Ovary (tissue), 3 donors: ENCODE measurements around the gene SOCS1.

Source experiments
- EP300 ChIP-seq: sonication (generic); formaldehyde crosslinking; IDR thresholded peaks from one replicate; pipeline ENCODE4 v1.6.1; 2017; ENCODE audit warnings: antibody characterized with exemption
- POLR2A ChIP-seq: fragments of 450-650 bp; IDR thresholded peaks from one replicate; pipeline ENCODE4 v1.6.1; 2017; ENCODE audit warnings: antibody characterized with exemption, mild to moderate bottlenecking, moderate library complexity
- TF ChIP-seq, protein P1 (sequence below), 3 donors: fragments of 450-650 bp in 2 of 3; fragments of 200-600 bp in 1 of 3; IDR thresholded peaks; one replicate each; pipeline versions ENCODE4 v1.5.1 to v1.8.0; 2016 to 2022; ENCODE audit warnings: antibody characterized with exemption in 3 of 3, mild to moderate bottlenecking in 1 of 3
- donor health status: DM: no; HTN: no; CAD: no.

DNA sequence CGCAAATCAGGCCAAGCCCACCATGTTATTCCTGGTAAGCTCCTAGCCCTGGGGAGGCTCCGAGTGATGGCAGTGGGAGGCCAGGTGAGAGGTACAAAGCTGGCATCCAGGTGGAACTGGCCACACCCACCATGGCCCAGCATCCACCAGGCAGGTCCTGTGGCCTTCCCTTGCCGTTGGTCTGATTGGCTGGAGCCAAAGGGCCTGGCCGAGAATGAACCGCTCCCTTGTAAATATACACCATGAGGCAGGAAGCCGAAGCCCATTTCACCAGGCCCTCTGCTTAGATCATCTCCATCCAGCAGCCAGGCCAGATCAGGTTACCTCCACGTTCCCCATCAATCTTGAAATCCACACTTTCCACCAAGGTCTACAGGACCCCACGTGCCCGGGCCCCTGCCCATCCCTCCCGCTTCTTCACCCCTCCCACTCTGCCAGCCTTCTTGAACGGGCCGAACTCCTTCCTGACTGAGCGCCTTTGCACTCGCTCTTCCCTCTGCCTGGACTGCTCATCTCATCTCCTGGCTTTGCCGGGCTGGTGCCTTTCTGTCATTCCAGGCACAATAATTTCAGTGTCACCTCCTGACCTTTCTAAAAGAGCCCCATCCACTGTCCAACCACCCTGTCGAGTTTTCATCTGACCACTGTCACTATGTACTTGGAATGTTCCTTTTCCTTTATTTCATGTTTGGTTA lies 5.8 kb downstream of the SOCS1 start:
- TF ChIP-seq, protein P1, sequence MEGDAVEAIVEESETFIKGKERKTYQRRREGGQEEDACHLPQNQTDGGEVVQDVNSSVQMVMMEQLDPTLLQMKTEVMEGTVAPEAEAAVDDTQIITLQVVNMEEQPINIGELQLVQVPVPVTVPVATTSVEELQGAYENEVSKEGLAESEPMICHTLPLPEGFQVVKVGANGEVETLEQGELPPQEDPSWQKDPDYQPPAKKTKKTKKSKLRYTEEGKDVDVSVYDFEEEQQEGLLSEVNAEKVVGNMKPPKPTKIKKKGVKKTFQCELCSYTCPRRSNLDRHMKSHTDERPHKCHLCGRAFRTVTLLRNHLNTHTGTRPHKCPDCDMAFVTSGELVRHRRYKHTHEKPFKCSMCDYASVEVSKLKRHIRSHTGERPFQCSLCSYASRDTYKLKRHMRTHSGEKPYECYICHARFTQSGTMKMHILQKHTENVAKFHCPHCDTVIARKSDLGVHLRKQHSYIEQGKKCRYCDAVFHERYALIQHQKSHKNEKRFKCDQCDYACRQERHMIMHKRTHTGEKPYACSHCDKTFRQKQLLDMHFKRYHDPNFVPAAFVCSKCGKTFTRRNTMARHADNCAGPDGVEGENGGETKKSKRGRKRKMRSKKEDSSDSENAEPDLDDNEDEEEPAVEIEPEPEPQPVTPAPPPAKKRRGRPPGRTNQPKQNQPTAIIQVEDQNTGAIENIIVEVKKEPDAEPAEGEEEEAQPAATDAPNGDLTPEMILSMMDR (IDR thresholded peaks at IDR 0.05), result no peak
- TF ChIP-seq POLR2A (no peak), EP300 (no peak)
